Ishikawa (cell line): ENCODE data around the gene SDK1.

Experiments
- CEBPB ChIP-seq: IDR thresholded peaks from 2 replicates; pipeline ENCODE4 v1.6.1; 2012
- CREB1 ChIP-seq: IDR thresholded peaks from 2 replicates; pipeline ENCODE4 v1.6.1; 2012; ENCODE audit warnings: low read depth
- EGR1 ChIP-seq: IDR thresholded peaks from 2 replicates; pipeline ENCODE4 v1.6.1; 2012
- EP300 ChIP-seq: IDR thresholded peaks from 2 replicates; pipeline ENCODE4 v1.6.1; 2012; ENCODE audit warnings: borderline replicate concordance
- FOXM1 ChIP-seq: IDR thresholded peaks from 2 replicates; pipeline ENCODE4 v1.6.1; 2012; ENCODE audit warnings: low read depth, borderline replicate concordance
- MAX ChIP-seq: IDR thresholded peaks from 2 replicates; pipeline ENCODE4 v1.6.1; 2012
- NFIC ChIP-seq: IDR thresholded peaks from 2 replicates; pipeline ENCODE4 v1.6.1; 2012
- RAD21 ChIP-seq: IDR thresholded peaks from 2 replicates; pipeline ENCODE4 v1.6.1; 2012; ENCODE audit warnings: low read depth
- TAF1 ChIP-seq: IDR thresholded peaks from 2 replicates; pipeline ENCODE4 v1.6.1; 2012; ENCODE audit warnings: low read depth, mild to moderate bottlenecking
- TCF12 ChIP-seq: IDR thresholded peaks from 2 replicates; pipeline ENCODE4 v1.6.1; 2012; ENCODE audit warnings: low read depth
- TEAD4 ChIP-seq: IDR thresholded peaks from 2 replicates; pipeline ENCODE4 v1.6.1; 2012
- USF1 ChIP-seq: IDR thresholded peaks from 2 replicates; pipeline ENCODE4 v1.6.1; 2012
- YY1 ChIP-seq: IDR thresholded peaks from 2 replicates; pipeline ENCODE4 v1.6.1; 2012; ENCODE audit warnings: low read depth
- ZBTB7A ChIP-seq: IDR thresholded peaks from 2 replicates; pipeline ENCODE4 v1.6.1; 2012; ENCODE audit warnings: low read depth
- TF ChIP-seq, protein P1 (sequence below): IDR thresholded peaks from 2 replicates; pipeline ENCODE4 v1.6.1; 2012; ENCODE audit warnings: low read depth, mild to moderate bottlenecking

Gene SDK1

DNA sequence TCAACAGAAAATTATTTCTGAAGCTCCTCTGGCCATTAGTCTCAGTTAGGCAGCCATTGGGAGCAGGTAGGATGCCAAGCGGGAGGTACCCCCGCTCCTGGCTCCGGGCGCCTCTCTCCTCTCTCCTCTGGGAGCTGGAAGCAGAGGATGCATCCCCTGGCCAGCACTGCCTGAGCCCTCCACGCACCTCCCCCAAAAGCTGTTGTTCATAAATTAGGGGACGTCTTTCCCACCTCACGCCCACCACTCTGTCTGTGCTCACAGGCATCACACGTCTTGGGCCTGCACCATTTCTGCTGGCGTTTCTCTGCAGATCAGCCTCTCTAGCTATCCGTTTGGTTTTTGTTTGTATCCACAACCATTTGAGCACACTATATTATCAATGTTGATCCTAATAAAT is 772.0 kb downstream of the SDK1 start:
- no peak for TF ChIP-seq MAX

GRCh38 chr7:4073750-4074149 is 772.7 kb downstream of the SDK1 start:
- TF ChIP-seq FOXM1 (no peak), MAX (no peak), NFIC (no peak), CEBPB (no peak), RAD21 (no peak), EGR1 (no peak), TCF12 (no peak), TEAD4 (no peak), CREB1 (no peak), TAF1 (no peak), USF1 (no peak), YY1 (no peak), EP300 (no peak), ZBTB7A (no peak)
- TF ChIP-seq, protein P1, sequence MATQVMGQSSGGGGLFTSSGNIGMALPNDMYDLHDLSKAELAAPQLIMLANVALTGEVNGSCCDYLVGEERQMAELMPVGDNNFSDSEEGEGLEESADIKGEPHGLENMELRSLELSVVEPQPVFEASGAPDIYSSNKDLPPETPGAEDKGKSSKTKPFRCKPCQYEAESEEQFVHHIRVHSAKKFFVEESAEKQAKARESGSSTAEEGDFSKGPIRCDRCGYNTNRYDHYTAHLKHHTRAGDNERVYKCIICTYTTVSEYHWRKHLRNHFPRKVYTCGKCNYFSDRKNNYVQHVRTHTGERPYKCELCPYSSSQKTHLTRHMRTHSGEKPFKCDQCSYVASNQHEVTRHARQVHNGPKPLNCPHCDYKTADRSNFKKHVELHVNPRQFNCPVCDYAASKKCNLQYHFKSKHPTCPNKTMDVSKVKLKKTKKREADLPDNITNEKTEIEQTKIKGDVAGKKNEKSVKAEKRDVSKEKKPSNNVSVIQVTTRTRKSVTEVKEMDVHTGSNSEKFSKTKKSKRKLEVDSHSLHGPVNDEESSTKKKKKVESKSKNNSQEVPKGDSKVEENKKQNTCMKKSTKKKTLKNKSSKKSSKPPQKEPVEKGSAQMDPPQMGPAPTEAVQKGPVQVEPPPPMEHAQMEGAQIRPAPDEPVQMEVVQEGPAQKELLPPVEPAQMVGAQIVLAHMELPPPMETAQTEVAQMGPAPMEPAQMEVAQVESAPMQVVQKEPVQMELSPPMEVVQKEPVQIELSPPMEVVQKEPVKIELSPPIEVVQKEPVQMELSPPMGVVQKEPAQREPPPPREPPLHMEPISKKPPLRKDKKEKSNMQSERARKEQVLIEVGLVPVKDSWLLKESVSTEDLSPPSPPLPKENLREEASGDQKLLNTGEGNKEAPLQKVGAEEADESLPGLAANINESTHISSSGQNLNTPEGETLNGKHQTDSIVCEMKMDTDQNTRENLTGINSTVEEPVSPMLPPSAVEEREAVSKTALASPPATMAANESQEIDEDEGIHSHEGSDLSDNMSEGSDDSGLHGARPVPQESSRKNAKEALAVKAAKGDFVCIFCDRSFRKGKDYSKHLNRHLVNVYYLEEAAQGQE, result no peak

DNA sequence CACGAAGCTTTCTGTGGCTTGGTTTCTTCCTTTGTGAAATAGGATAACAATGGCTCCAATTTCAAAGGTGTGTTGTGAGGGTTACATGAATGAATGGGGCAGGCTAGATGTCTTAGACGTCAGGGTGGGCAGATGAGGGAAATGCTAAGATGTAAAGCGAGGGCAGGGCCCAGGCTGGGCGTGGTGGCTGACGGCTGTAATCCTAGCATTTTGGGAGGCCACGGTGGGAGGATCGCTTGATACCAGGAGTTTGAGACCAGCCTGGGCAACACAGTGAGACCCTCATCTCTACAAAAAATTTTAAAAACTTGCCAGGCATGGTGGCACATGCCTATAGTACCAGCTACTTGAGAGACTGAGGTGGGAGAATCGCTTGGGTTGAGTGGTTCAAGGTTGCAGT is 773.4 kb downstream of the SDK1 start:
- TF ChIP-seq EP300, result no peak
- TF ChIP-seq YY1, result no peak
- no peak for TF ChIP-seq TAF1
- no peak for TF ChIP-seq CREB1
- no peak for TF ChIP-seq EGR1
- no peak for TF ChIP-seq TCF12
- no peak for TF ChIP-seq FOXM1
- TF ChIP-seq TEAD4, result no peak
- TF ChIP-seq, protein P1, result no peak
- no peak for TF ChIP-seq ZBTB7A
- TF ChIP-seq RAD21, result no peak
- TF ChIP-seq NFIC, result no peak
- TF ChIP-seq CEBPB, result no peak
- no peak for TF ChIP-seq MAX
- TF ChIP-seq USF1, result no peak

GRCh38 chr7:4074994-4075393 is 773.9 kb downstream of the SDK1 start:
- TF ChIP-seq TCF12, result no peak
- no peak for TF ChIP-seq YY1
- no peak for TF ChIP-seq TAF1
- no peak for TF ChIP-seq TEAD4
- no peak for TF ChIP-seq CEBPB
- TF ChIP-seq, protein P1, result no peak
- TF ChIP-seq MAX, result no peak
- TF ChIP-seq FOXM1, result no peak
- TF ChIP-seq EGR1, result no peak
- no peak for TF ChIP-seq CREB1
- TF ChIP-seq ZBTB7A, result no peak
- no peak for TF ChIP-seq RAD21
- TF ChIP-seq USF1, result no peak
- TF ChIP-seq EP300, result no peak
- no peak for TF ChIP-seq NFIC
